HL-60 (cell line): ENCODE data around the gene CTSD.

Source experiments
- GABPA ChIP-seq: IDR thresholded peaks from 2 replicates; pipeline ENCODE4 v1.6.1; 2012; ENCODE audit warnings: low read depth
- POLR2AphosphoS5 ChIP-seq: IDR thresholded peaks from 2 replicates; pipeline ENCODE4 v1.6.1; 2012; ENCODE audit warnings: low read depth

- TF ChIP-seq POLR2AphosphoS5 (no peak), GABPA (no peak)
Observed at GRCh38 chr11:1776331-1776851, 12.7 kb upstream of the CTSD start.
